ENCODE results near the gene PLK4. TPM values are rescaled to one million over a fixed set of nuclear protein-coding genes. Genes with fewer than 3 reads are reported as not detected.

PLK4 gene
- polyA plus RNA-seq, 3 donors, result 0.34 to 0.65 (median 0.38) TPM

- no peak for DNase-seq
- Mint-ChIP-seq H3K27ac (no peak overlapping the region), H3K4me1 (no peaks in the 10 kb centered on the region), H3K9me3 (peaks cover 20 to 36% (median 28%) of the 10 kb centered on the region in 7 donors), H3K27me3 (ENCODE audit: low read depth in 3 of 3) (peaks cover 0 to 2% (median 0%) of the 10 kb centered on the region in 3 donors), H3K4me3 (no peak overlapping the region), H3K36me3 (peaks cover 10 to 22% of the 10 kb centered on the region in 2 donors)
- Histone ChIP-seq H3K9ac (ENCODE audit: insufficient read depth, low read length, poor library complexity, severe bottlenecking) (no peak overlapping the region), H3K4me1 (ENCODE audit: control insufficient read depth in 1 of 2, insufficient read depth in 2 of 2, low read length in 2 of 2) (no peaks in the 10 kb centered on the region), H3K4me2 (replicated peaks; ENCODE audit: extremely low read depth, low read length, poor library complexity, severe bottlenecking) (no peak overlapping the region), H4K20me1 (ENCODE audit: insufficient read depth, low read length) (no peaks in the 10 kb centered on the region), H3K79me2 (ENCODE audit: insufficient read depth, low read length) (no peaks in the 10 kb centered on the region), H2AFZ (ENCODE audit: insufficient read depth, low read depth, low read length, poor library complexity, severe bottlenecking) (no peak overlapping the region), H3K4me3 (replicated peaks in 1 of 3; ENCODE audit: low read depth in 2 of 3, low read length in 3 of 3) (no peak overlapping the region), H3K9me3 (replicated peaks in 1 of 2; ENCODE audit: control insufficient read depth in 1 of 2, insufficient read depth in 1 of 2, low read length in 2 of 2) (peaks cover 8 to 12% of the 10 kb centered on the region in 2 donors), H3K27ac (ENCODE audit: low read depth in 1 of 2, low read length in 2 of 2) (no peak overlapping the region), H3K36me3 (replicated peaks in 1 of 2; ENCODE audit: control insufficient read depth in 1 of 2, insufficient read depth in 2 of 2, low read length in 2 of 2) (no peaks in the 10 kb centered on the region), H3K27me3 (ENCODE audit: control insufficient read depth in 2 of 2, insufficient read depth in 2 of 2, low read length in 2 of 2) (no peaks in the 10 kb centered on the region)
- TF ChIP-seq CTCF (IDR thresholded peaks at IDR 0.05), result no peak
- intact Hi-C loops (cut with micrococcal nuclease), result no loop called here
These were observed 24.4 kb upstream of the PLK4 start for GRCh38 chr4:127856196-127856812.

- WGBS (ENCODE audit: insufficient coverage), result 85% methylated on average over 2 of the region's 4 CpGs
- H3K27ac Mint-ChIP-seq, result peak overlapping the region in 1 of 7 donors; percentile 34
- intact Hi-C loops (cut with micrococcal nuclease), result no loop called here
These were observed 23.8 kb upstream of the PLK4 start for GRCh38 chr4:127856813-127857447.

More at GRCh38 chr4:127856813-127857447, 23.8 kb upstream of the PLK4 start:
- H3K4me1 Mint-ChIP-seq, result no peaks in the 10 kb centered on the region
- Histone ChIP-seq H3K36me3 (replicated peaks in 1 of 2; ENCODE audit: control insufficient read depth in 1 of 2, insufficient read depth in 2 of 2, low read length in 2 of 2) (no peaks in the 10 kb centered on the region), H3K27ac (ENCODE audit: low read depth in 1 of 2, low read length in 2 of 2) (no peak overlapping the region), H4K20me1 (ENCODE audit: insufficient read depth, low read length) (no peaks in the 10 kb centered on the region), H3K4me1 (ENCODE audit: control insufficient read depth in 1 of 2, insufficient read depth in 2 of 2, low read length in 2 of 2) (no peaks in the 10 kb centered on the region), H3K79me2 (ENCODE audit: insufficient read depth, low read length) (no peaks in the 10 kb centered on the region), H3K4me2 (replicated peaks; ENCODE audit: extremely low read depth, low read length, poor library complexity, severe bottlenecking) (no peak overlapping the region), H3K4me3 (replicated peaks in 1 of 3; ENCODE audit: low read depth in 2 of 3, low read length in 3 of 3) (no peak overlapping the region), H3K9ac (ENCODE audit: insufficient read depth, low read length, poor library complexity, severe bottlenecking) (no peak overlapping the region), H3K27me3 (ENCODE audit: control insufficient read depth in 2 of 2, insufficient read depth in 2 of 2, low read length in 2 of 2) (no peaks in the 10 kb centered on the region), H2AFZ (ENCODE audit: insufficient read depth, low read depth, low read length, poor library complexity, severe bottlenecking) (no peak overlapping the region), H3K9me3 (replicated peaks in 1 of 2; ENCODE audit: control insufficient read depth in 1 of 2, insufficient read depth in 1 of 2, low read length in 2 of 2) (peaks cover 8 to 10% of the 10 kb centered on the region in 2 donors)
- TF ChIP-seq CTCF (IDR thresholded peaks at IDR 0.05), result no peak
- no peak overlapping the region for H3K4me3 Mint-ChIP-seq
- H3K36me3 Mint-ChIP-seq, result peaks cover 8 to 22% of the 10 kb centered on the region in 2 donors
- H3K27me3 Mint-ChIP-seq (ENCODE audit: low read depth in 3 of 3), result peaks cover 0 to 2% (median 0%) of the 10 kb centered on the region in 3 donors
- DNase-seq, result no peak
- H3K9me3 Mint-ChIP-seq, result peaks cover 18 to 36% (median 24%) of the 10 kb centered on the region in 7 donors

All from CD14-positive monocyte (primary cell).